SK-N-SH (cell line): Measurements from ENCODE around the gene OSGIN1.

Experiments used
- FOSL2 ChIP-seq: IDR thresholded peaks from 2 replicates; pipeline ENCODE4 v1.4.0; 2012; ENCODE audit warnings: low read depth, mild to moderate bottlenecking, moderate library complexity, borderline replicate concordance
- JUND ChIP-seq: IDR thresholded peaks from 2 replicates; pipeline ENCODE4 v1.4.0; 2012
- POLR2AphosphoS5 ChIP-seq: IDR thresholded peaks from 2 replicates; pipeline ENCODE4 v1.6.1; 2012; ENCODE audit warnings: low read depth, low read length
- SMC3 ChIP-seq: IDR thresholded peaks from 2 replicates; pipeline ENCODE4 v1.6.1; 2012; ENCODE audit warnings: low read depth, low read length, improper control_type of control experiment
- TAF1 ChIP-seq: IDR thresholded peaks from 2 replicates; pipeline ENCODE4 v1.6.1; 2012; ENCODE audit warnings: low read depth, mild to moderate bottlenecking, low read length, moderate library complexity, borderline replicate concordance
- TEAD4 ChIP-seq: IDR thresholded peaks from 2 replicates; pipeline ENCODE4 v1.4.0; 2012; ENCODE audit warnings: mild to moderate bottlenecking, borderline replicate concordance; ENCODE audit not compliant: insufficient read depth
- USF1 ChIP-seq: IDR thresholded peaks from 2 replicates; pipeline ENCODE4 v1.4.0; 2012; ENCODE audit warnings: low read depth, borderline replicate concordance
- TF ChIP-seq, protein P1 (sequence below): fragments of 200-600 bp; sonication (generic); IDR thresholded peaks from 2 replicates; pipeline ENCODE4 v1.6.1; 2017; ENCODE audit warnings: antibody characterized with exemption, mild to moderate bottlenecking, moderate library complexity
- TF ChIP-seq, protein P2 (sequence below): IDR thresholded peaks from 2 replicates; pipeline ENCODE4 v1.6.1; 2012; ENCODE audit warnings: mild to moderate bottlenecking, low read depth, low read length, moderate library complexity
- TF ChIP-seq, protein P3 (sequence below): IDR thresholded peaks from 2 replicates; pipeline ENCODE4 v1.4.0; 2012; ENCODE audit warnings: low read depth

- TF ChIP-seq POLR2AphosphoS5 (no peak), TEAD4 (no peak), JUND (no peak), USF1 (no peak), SMC3 (no peak), FOSL2 (no peak), TAF1 (no peak)
- TF ChIP-seq, protein P1, sequence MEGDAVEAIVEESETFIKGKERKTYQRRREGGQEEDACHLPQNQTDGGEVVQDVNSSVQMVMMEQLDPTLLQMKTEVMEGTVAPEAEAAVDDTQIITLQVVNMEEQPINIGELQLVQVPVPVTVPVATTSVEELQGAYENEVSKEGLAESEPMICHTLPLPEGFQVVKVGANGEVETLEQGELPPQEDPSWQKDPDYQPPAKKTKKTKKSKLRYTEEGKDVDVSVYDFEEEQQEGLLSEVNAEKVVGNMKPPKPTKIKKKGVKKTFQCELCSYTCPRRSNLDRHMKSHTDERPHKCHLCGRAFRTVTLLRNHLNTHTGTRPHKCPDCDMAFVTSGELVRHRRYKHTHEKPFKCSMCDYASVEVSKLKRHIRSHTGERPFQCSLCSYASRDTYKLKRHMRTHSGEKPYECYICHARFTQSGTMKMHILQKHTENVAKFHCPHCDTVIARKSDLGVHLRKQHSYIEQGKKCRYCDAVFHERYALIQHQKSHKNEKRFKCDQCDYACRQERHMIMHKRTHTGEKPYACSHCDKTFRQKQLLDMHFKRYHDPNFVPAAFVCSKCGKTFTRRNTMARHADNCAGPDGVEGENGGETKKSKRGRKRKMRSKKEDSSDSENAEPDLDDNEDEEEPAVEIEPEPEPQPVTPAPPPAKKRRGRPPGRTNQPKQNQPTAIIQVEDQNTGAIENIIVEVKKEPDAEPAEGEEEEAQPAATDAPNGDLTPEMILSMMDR: no peak
- TF ChIP-seq, protein P2, sequence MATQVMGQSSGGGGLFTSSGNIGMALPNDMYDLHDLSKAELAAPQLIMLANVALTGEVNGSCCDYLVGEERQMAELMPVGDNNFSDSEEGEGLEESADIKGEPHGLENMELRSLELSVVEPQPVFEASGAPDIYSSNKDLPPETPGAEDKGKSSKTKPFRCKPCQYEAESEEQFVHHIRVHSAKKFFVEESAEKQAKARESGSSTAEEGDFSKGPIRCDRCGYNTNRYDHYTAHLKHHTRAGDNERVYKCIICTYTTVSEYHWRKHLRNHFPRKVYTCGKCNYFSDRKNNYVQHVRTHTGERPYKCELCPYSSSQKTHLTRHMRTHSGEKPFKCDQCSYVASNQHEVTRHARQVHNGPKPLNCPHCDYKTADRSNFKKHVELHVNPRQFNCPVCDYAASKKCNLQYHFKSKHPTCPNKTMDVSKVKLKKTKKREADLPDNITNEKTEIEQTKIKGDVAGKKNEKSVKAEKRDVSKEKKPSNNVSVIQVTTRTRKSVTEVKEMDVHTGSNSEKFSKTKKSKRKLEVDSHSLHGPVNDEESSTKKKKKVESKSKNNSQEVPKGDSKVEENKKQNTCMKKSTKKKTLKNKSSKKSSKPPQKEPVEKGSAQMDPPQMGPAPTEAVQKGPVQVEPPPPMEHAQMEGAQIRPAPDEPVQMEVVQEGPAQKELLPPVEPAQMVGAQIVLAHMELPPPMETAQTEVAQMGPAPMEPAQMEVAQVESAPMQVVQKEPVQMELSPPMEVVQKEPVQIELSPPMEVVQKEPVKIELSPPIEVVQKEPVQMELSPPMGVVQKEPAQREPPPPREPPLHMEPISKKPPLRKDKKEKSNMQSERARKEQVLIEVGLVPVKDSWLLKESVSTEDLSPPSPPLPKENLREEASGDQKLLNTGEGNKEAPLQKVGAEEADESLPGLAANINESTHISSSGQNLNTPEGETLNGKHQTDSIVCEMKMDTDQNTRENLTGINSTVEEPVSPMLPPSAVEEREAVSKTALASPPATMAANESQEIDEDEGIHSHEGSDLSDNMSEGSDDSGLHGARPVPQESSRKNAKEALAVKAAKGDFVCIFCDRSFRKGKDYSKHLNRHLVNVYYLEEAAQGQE: no peak
- TF ChIP-seq, protein P3, sequence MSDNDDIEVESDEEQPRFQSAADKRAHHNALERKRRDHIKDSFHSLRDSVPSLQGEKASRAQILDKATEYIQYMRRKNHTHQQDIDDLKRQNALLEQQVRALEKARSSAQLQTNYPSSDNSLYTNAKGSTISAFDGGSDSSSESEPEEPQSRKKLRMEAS: no peak
Measured at GRCh38 chr16:83931556-83931955, 21.5 kb upstream of the OSGIN1 start.
